ENCODE results near the gene DNPH1. TPM values are rescaled to one million over a fixed set of nuclear protein-coding genes. Genes with fewer than 3 reads are reported as not detected.
A peak's percentile ranks its signal among the peaks of the same experiment; 100 is the strongest.

DNPH1 gene
- polyA plus RNA-seq, 1 donor from 2014 or later, result 48.3 TPM

- Histone ChIP-seq H3K36me3 (ENCODE audit: insufficient read depth, low read length) (no peaks in the 10 kb centered on the region), H3F3A (ENCODE audit: insufficient read depth, low read length, poor library complexity, severe bottlenecking) (no peaks in the 10 kb centered on the region), H3K27ac (ENCODE audit: low read length) (no peak overlapping the region), H3K79me2 (replicated peaks; ENCODE audit: insufficient read depth, low read length) (no peaks in the 10 kb centered on the region), H4K20me1 (ENCODE audit: insufficient read depth) (peaks cover 5% of the 10 kb centered on the region), H3K9me2 (ENCODE audit: insufficient read depth, low read length) (no peaks in the 10 kb centered on the region), H3K4me2 (ENCODE audit: low read length) (no peak overlapping the region), H3K27me3 (ENCODE audit: insufficient read depth, low read depth, low read length) (no peaks in the 10 kb centered on the region), H3K9ac (ENCODE audit: low read length) (no peak overlapping the region), H3K9me3 (ENCODE audit: low read length) (no peaks in the 10 kb centered on the region), H3K4me3 (ENCODE audit: low read length) (no peak overlapping the region), H2AFZ (ENCODE audit: low read depth, low read length) (no peak overlapping the region)
- TF ChIP-seq TAF1 (IDR thresholded peaks at IDR 0.05; ENCODE audit: low read depth) (no peak), CTCF (IDR thresholded peaks at IDR 0.05; ENCODE audit: poor library complexity, severe bottlenecking) (no peak), REST (IDR thresholded peaks at IDR 0.05; ENCODE audit: borderline replicate concordance) (no peak), EZH2 (IDR thresholded peaks at IDR 0.05; ENCODE audit: borderline replicate concordance, insufficient read depth, low read length, poor library complexity, severe bottlenecking) (no peak)
Measured at GRCh38 chr6:43264599-43265145, 35.4 kb upstream of the DNPH1 start.

GRCh38 chr6:43263314-43264178, 34.3 kb upstream of the DNPH1 start:
- Histone ChIP-seq H3K27me3 (ENCODE audit: insufficient read depth, low read depth, low read length) (no peaks in the 10 kb centered on the region), H3K9me3 (ENCODE audit: low read length) (no peaks in the 10 kb centered on the region), H3F3A (ENCODE audit: insufficient read depth, low read length, poor library complexity, severe bottlenecking) (no peaks in the 10 kb centered on the region), H3K79me2 (replicated peaks; ENCODE audit: insufficient read depth, low read length) (no peaks in the 10 kb centered on the region), H3K4me3 (ENCODE audit: low read length) (no peak overlapping the region), H3K36me3 (ENCODE audit: insufficient read depth, low read length) (no peaks in the 10 kb centered on the region), H3K9me2 (ENCODE audit: insufficient read depth, low read length) (no peaks in the 10 kb centered on the region), H3K27ac (ENCODE audit: low read length) (no peak overlapping the region), H3K4me2 (ENCODE audit: low read length) (no peak overlapping the region), H3K9ac (ENCODE audit: low read length) (no peak overlapping the region), H4K20me1 (ENCODE audit: insufficient read depth) (no peaks in the 10 kb centered on the region), H2AFZ (ENCODE audit: low read depth, low read length) (no peak overlapping the region)
- TF ChIP-seq MXI1 (conservative IDR thresholded peaks at IDR 0.05; ENCODE audit: poor library complexity, severe bottlenecking) (no peak), POLR2AphosphoS5 (IDR thresholded peaks at IDR 0.05) (no peak), RAD21 (conservative IDR thresholded peaks at IDR 0.05) (peak; percentile 25), CTCF (IDR thresholded peaks at IDR 0.05; ENCODE audit: poor library complexity, severe bottlenecking) (peak; percentile 39), SMC3 (conservative IDR thresholded peaks at IDR 0.05; ENCODE audit: poor library complexity) (no peak), TAF1 (IDR thresholded peaks at IDR 0.05; ENCODE audit: low read depth) (no peak), EZH2 (IDR thresholded peaks at IDR 0.05; ENCODE audit: borderline replicate concordance, insufficient read depth, low read length, poor library complexity, severe bottlenecking) (no peak)

Measured in neural cell (in vitro differentiated cells).